ENCODE data around the gene HYCC2.

DNA sequence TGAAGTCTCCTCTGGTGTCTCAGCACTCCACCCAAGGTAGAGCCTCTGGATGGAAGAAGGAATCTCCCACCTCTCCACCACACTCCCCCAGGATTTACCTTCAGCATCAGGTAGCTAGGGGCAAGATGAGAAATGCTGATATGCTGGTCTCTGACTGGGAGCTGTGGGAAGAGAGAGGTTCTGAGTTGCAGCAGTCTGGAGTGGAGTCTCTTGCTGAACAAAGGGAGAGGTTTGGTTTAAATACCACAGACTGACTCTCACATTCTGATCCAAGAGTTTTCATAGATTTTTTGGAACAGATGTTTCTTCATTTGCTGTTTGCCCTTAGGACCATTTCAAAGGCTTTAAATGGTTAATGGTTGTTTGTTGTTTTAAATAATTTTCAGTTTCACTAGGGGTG, 43.4 kb upstream of the HYCC2 start:
- TF ChIP-seq, protein P1, sequence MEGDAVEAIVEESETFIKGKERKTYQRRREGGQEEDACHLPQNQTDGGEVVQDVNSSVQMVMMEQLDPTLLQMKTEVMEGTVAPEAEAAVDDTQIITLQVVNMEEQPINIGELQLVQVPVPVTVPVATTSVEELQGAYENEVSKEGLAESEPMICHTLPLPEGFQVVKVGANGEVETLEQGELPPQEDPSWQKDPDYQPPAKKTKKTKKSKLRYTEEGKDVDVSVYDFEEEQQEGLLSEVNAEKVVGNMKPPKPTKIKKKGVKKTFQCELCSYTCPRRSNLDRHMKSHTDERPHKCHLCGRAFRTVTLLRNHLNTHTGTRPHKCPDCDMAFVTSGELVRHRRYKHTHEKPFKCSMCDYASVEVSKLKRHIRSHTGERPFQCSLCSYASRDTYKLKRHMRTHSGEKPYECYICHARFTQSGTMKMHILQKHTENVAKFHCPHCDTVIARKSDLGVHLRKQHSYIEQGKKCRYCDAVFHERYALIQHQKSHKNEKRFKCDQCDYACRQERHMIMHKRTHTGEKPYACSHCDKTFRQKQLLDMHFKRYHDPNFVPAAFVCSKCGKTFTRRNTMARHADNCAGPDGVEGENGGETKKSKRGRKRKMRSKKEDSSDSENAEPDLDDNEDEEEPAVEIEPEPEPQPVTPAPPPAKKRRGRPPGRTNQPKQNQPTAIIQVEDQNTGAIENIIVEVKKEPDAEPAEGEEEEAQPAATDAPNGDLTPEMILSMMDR (IDR thresholded peaks at IDR 0.05 in 4 of 5, conservative IDR thresholded peaks at IDR 0.05 in 1 of 5) = no peak
- no peak for TF ChIP-seq POLR2A (IDR thresholded peaks at IDR 0.05)
